ENCODE results near the gene PDE5A. TPM values are rescaled to one million over a fixed set of nuclear protein-coding genes. Genes with fewer than 3 reads are reported as not detected.
A peak's percentile ranks its signal among the peaks of the same experiment; 100 is the strongest.

The PDE5A gene
- total RNA-seq, 1 experiment from 2014 or later = 114 TPM

GRCh38 chr4:119656342-119656741 lies 27.7 kb upstream of the PDE5A start:
- in situ Hi-C loops (cut with HindIII; ENCODE audit: low pct_unique_long_range_greater_than_20kb, low sequenced_read_pairs) = no loop called here
- ATAC-seq = peak; percentile 52; the same call in 1 of the 2 replicates
- H3K36me3 ChIP-seq (ENCODE audit: control insufficient read depth, insufficient read depth, low read length) = no peaks in the 10 kb centered on the region
- peaks cover 24% of the 10 kb centered on the region for H3K4me1 ChIP-seq (ENCODE audit: control insufficient read depth, insufficient read depth, low read length)
- no peaks in the 10 kb centered on the region for H3K27me3 ChIP-seq (ENCODE audit: control insufficient read depth, insufficient read depth, low read length)
- no peak for DNase-seq (ENCODE audit: low read depth, low spot score)
- CTCF ChIA-PET = no interaction called here
- POLR2A ChIA-PET = no interaction called here
- peak overlapping the region; percentile 91 for H3K27ac ChIP-seq (ENCODE audit: low read length)
- BruUV-seq (replicated peaks) = no TSS peak
- no peak overlapping the region for H3K4me3 ChIP-seq (ENCODE audit: low read depth in 2 of 2, low read length in 2 of 2)
- no peaks in the 10 kb centered on the region for H3K9me3 ChIP-seq (ENCODE audit: control insufficient read depth, insufficient read depth, low read depth, low read length)
- TF ChIP-seq, protein P1, sequence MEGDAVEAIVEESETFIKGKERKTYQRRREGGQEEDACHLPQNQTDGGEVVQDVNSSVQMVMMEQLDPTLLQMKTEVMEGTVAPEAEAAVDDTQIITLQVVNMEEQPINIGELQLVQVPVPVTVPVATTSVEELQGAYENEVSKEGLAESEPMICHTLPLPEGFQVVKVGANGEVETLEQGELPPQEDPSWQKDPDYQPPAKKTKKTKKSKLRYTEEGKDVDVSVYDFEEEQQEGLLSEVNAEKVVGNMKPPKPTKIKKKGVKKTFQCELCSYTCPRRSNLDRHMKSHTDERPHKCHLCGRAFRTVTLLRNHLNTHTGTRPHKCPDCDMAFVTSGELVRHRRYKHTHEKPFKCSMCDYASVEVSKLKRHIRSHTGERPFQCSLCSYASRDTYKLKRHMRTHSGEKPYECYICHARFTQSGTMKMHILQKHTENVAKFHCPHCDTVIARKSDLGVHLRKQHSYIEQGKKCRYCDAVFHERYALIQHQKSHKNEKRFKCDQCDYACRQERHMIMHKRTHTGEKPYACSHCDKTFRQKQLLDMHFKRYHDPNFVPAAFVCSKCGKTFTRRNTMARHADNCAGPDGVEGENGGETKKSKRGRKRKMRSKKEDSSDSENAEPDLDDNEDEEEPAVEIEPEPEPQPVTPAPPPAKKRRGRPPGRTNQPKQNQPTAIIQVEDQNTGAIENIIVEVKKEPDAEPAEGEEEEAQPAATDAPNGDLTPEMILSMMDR (IDR thresholded peaks at IDR 0.05) = no peak
- TF ChIP-seq POLR2AphosphoS5 (IDR thresholded peaks at IDR 0.05; ENCODE audit: low read depth, low read length) (no peak), SIN3A (IDR thresholded peaks at IDR 0.05; ENCODE audit: borderline replicate concordance, insufficient read depth, low read depth, low read length) (no peak), TCF7L2 (IDR thresholded peaks at IDR 0.05; ENCODE audit: low read depth, low read length) (no peak)
- TF ChIP-seq, protein P2, sequence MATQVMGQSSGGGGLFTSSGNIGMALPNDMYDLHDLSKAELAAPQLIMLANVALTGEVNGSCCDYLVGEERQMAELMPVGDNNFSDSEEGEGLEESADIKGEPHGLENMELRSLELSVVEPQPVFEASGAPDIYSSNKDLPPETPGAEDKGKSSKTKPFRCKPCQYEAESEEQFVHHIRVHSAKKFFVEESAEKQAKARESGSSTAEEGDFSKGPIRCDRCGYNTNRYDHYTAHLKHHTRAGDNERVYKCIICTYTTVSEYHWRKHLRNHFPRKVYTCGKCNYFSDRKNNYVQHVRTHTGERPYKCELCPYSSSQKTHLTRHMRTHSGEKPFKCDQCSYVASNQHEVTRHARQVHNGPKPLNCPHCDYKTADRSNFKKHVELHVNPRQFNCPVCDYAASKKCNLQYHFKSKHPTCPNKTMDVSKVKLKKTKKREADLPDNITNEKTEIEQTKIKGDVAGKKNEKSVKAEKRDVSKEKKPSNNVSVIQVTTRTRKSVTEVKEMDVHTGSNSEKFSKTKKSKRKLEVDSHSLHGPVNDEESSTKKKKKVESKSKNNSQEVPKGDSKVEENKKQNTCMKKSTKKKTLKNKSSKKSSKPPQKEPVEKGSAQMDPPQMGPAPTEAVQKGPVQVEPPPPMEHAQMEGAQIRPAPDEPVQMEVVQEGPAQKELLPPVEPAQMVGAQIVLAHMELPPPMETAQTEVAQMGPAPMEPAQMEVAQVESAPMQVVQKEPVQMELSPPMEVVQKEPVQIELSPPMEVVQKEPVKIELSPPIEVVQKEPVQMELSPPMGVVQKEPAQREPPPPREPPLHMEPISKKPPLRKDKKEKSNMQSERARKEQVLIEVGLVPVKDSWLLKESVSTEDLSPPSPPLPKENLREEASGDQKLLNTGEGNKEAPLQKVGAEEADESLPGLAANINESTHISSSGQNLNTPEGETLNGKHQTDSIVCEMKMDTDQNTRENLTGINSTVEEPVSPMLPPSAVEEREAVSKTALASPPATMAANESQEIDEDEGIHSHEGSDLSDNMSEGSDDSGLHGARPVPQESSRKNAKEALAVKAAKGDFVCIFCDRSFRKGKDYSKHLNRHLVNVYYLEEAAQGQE (IDR thresholded peaks at IDR 0.05; ENCODE audit: insufficient read depth in 1 of 2, low read depth in 2 of 2, low read length in 1 of 2) = no peak
- intact Hi-C loops (cut with micrococcal nuclease; ENCODE audit: unreplicated experiment) = no loop called here

GRCh38 chr4:119655111-119655837 lies 26.7 kb upstream of the PDE5A start:
- DNase-seq (ENCODE audit: low read depth, low spot score) (no peak), ATAC-seq (no peak)
- intact Hi-C loops (cut with micrococcal nuclease; ENCODE audit: unreplicated experiment) = no loop called here
- CTCF ChIA-PET = no interaction called here
- Histone ChIP-seq H3K9me3 (ENCODE audit: control insufficient read depth, insufficient read depth, low read depth, low read length) (no peaks in the 10 kb centered on the region), H3K36me3 (ENCODE audit: control insufficient read depth, insufficient read depth, low read length) (no peaks in the 10 kb centered on the region), H3K4me3 (ENCODE audit: low read depth in 2 of 2, low read length in 2 of 2) (no peak overlapping the region), H3K27ac (ENCODE audit: low read length) (peak overlapping the region; percentile 91), H3K4me1 (ENCODE audit: control insufficient read depth, insufficient read depth, low read length) (peaks cover 22% of the 10 kb centered on the region), H3K27me3 (ENCODE audit: control insufficient read depth, insufficient read depth, low read length) (no peaks in the 10 kb centered on the region)
- in situ Hi-C loops (cut with HindIII; ENCODE audit: low pct_unique_long_range_greater_than_20kb, low sequenced_read_pairs) = no loop called here
- TF ChIP-seq SIN3A (IDR thresholded peaks at IDR 0.05; ENCODE audit: borderline replicate concordance, insufficient read depth, low read depth, low read length) (no peak), POLR2AphosphoS5 (IDR thresholded peaks at IDR 0.05; ENCODE audit: low read depth, low read length) (no peak), TCF7L2 (IDR thresholded peaks at IDR 0.05; ENCODE audit: low read depth, low read length) (no peak)
- TF ChIP-seq, protein P1 (IDR thresholded peaks at IDR 0.05) = no peak
- TF ChIP-seq, protein P2 (IDR thresholded peaks at IDR 0.05; ENCODE audit: insufficient read depth in 1 of 2, low read depth in 2 of 2, low read length in 1 of 2) = no peak
- no TSS peak for BruUV-seq (replicated peaks)
- POLR2A ChIA-PET = no interaction called here
